ENCODE results near the gene FUNDC2. TPM values are rescaled to one million over a fixed set of nuclear protein-coding genes. Genes with fewer than 3 reads are reported as not detected.

Gene FUNDC2
- total and polyA plus RNA-seq, 2 of the 13 experiments (the other 11 are each of a cell fraction or from before 2014, with no cell fraction given) = 65.3 to 109 TPM

- peak; percentile 17; the same call in 1 of the 2 replicates for TF ChIP-seq PATZ1 (CRISPR knock-in tag; IDR thresholded peaks at IDR 0.05)
- no peak for TF ChIP-seq ZNF460 (CRISPR knock-in tag; IDR thresholded peaks at IDR 0.05; ENCODE audit: borderline replicate concordance)
- TF ChIP-seq NCOR1 (IDR thresholded peaks at IDR 0.05; ENCODE audit: borderline replicate concordance, low read length) = no peak
- no peak; the same call in 1 of the 2 replicates for TF ChIP-seq THRA (CRISPR knock-in tag; IDR thresholded peaks at IDR 0.05; ENCODE audit: borderline replicate concordance)
- peak; percentile 18 for TF ChIP-seq TBL1XR1 (IDR thresholded peaks at IDR 0.05; ENCODE audit: borderline replicate concordance, low read length, partially characterized antibody)
- no peak for TF ChIP-seq CEBPG (CRISPR knock-in tag; IDR thresholded peaks at IDR 0.05)
- no peak for TF ChIP-seq DR1 (CRISPR knock-in tag; IDR thresholded peaks at IDR 0.05)
- TF ChIP-seq HMGXB4 (CRISPR knock-in tag; IDR thresholded peaks at IDR 0.05; ENCODE audit: borderline replicate concordance in 1 of 2, low read depth in 1 of 2) = 0 out of 4 replicates have a peak, but pooled peaks of 1 of the 2 experiments have one; percentile 24
- TF ChIP-seq TCF7L2 (IDR thresholded peaks at IDR 0.05; ENCODE audit: low read depth, low read length) = no peak
- TF ChIP-seq ATF6 (CRISPR knock-in tag; conservative IDR thresholded peaks at IDR 0.05) = no peak
- TF ChIP-seq SUZ12 (IDR thresholded peaks at IDR 0.05; ENCODE audit: low read depth, low read length) = no peak
- no peak for TF ChIP-seq SIX4 (CRISPR knock-in tag; IDR thresholded peaks at IDR 0.05)
- TF ChIP-seq ZNF180 (CRISPR knock-in tag; IDR thresholded peaks at IDR 0.05; ENCODE audit: borderline replicate concordance, low read depth) = no peak
- TF ChIP-seq MAZ (IDR thresholded peaks at IDR 0.05; ENCODE audit: borderline replicate concordance, low read depth, low read length) = 0 out of 2 replicates have a peak, but pooled peaks have one; percentile 55
- TF ChIP-seq MAZ (CRISPR knock-in tag; IDR thresholded peaks at IDR 0.05; ENCODE audit: low read depth) = peak; percentile 81
- TF ChIP-seq SOX6 (IDR thresholded peaks at IDR 0.05) = no peak
- peak; percentile 10; the same call in 1 of the 2 replicates for TF ChIP-seq SOX6 (CRISPR knock-in tag; IDR thresholded peaks at IDR 0.05)
- TF ChIP-seq PAF1 (CRISPR knock-in tag; IDR thresholded peaks at IDR 0.05) = no peak
- no peak for TF ChIP-seq CREBL2 (CRISPR knock-in tag; IDR thresholded peaks at IDR 0.05; ENCODE audit: borderline replicate concordance)
- no peak for TF ChIP-seq ZKSCAN8 (CRISPR knock-in tag; IDR thresholded peaks at IDR 0.05; ENCODE audit: borderline replicate concordance)
- TF ChIP-seq KDM3A (CRISPR knock-in tag; IDR thresholded peaks at IDR 0.05; ENCODE audit: low read depth) = no peak
- TF ChIP-seq NFKBIZ (CRISPR knock-in tag; IDR thresholded peaks at IDR 0.05) = no peak
- TF ChIP-seq ZFAT (CRISPR knock-in tag; conservative IDR thresholded peaks at IDR 0.05) = no peak
These were observed at the start of gene FUNDC2 (continued) for GRCh38 chrX:155026727-155027508.

All from HepG2 (cell line).